GM12872 (cell line): ENCODE results near the gene STAMBPL1.

Source experiments
- CTCF ChIP-seq: IDR thresholded peaks from 3 replicates; pipeline ENCODE4 v1.5.1; 2011; ENCODE audit warnings: low read depth, mild to moderate bottlenecking, low read length, moderate library complexity; ENCODE audit not compliant: insufficient read depth

The STAMBPL1 gene

GRCh38 chr10:88927416-88927690 lies 47.3 kb downstream of the STAMBPL1 start:
- no peak for TF ChIP-seq CTCF

GRCh38 chr10:88928254-88928653 lies 48.2 kb downstream of the STAMBPL1 start:
- TF ChIP-seq CTCF: no peak

DNA sequence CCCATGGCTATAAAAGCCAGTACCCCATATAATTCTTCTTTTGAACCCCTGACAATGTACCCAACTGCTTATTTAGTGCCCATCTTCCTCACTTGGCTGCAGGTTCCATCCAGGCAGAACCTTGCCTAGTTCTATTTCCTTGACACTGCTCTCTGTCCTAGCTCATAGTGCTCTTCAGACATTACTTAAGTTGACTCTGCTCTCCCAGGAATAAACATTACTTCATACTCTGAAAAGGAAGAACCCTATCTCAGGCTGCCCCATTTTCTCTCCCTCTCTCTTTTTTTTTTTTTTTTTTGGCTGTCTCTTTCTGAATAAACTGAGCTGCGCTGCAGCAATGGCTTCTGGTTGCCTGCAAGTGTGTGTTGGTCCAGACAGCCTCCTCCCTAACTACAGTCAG lies 51.5 kb downstream of the STAMBPL1 start:
- TF ChIP-seq CTCF: no peak

- TF ChIP-seq CTCF: peak; percentile 90
Measured at GRCh38 chr10:88932539-88933256, 52.7 kb downstream of the STAMBPL1 start.

GRCh38 chr10:88933564-88933963 lies 53.5 kb downstream of the STAMBPL1 start:
- no peak for TF ChIP-seq CTCF

DNA sequence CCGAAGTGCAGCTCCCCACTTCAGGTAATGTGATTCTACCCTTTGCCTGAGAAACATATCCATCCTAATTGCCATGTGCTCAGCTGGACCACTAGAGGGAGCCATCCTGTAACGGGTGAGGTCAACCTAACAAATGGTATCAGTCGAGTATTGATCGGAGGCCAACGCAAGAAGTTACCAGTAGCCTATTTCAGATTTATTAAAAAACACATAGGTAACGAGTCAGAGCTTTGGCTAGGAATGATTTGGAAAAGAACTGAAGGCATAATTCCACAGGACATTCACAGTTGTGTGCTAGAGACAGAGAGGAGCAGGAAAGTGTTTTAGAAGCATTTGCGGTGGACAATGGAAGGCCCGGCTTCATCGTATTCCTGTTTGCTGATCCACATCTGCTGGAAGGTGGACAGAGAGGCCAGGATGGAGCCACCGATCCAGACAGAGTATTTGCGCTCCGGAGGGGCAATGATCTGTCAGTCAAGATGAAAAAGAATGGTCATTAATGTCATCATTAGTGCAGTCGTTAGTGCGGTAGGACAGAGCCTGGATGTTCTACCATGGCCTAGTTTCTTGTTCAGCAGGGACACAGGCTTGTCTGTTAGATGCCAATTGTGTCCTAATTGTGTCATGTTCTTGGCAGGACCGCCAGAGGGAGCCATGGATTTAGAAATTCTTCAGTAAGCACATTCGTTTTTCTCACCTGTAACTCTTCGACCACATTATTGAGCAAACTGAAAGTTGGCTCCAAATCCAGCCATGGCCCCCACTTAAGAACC lies 55.0 kb downstream of the STAMBPL1 start:
- TF ChIP-seq CTCF: peak; percentile 88

DNA sequence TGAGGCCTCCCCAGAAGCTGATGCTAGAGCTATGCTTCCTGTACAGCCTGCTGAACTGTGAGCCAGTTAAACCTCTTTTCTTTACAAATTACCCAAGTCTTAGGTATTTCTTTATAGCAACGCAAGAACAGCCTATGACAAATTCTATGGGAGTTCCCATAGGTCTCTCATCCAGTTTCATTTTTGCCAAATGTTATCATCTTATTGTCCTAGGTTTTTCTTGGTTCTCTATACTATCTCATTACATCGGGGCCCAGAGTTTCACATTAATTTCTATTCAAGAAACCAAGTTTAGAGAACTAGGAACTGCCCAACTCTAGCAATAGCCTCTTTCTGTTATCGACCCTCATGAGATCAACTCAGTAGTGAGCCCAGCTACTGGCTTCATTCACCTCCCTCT lies 56.6 kb downstream of the STAMBPL1 start:
- TF ChIP-seq CTCF: no peak
